ENCODE measurements around the gene NKX2-4. TPM values are rescaled to one million over a fixed set of nuclear protein-coding genes. Genes with fewer than 3 reads are reported as not detected.

Gene NKX2-4
- total RNA-seq, 1 donor: not detected

DNA sequence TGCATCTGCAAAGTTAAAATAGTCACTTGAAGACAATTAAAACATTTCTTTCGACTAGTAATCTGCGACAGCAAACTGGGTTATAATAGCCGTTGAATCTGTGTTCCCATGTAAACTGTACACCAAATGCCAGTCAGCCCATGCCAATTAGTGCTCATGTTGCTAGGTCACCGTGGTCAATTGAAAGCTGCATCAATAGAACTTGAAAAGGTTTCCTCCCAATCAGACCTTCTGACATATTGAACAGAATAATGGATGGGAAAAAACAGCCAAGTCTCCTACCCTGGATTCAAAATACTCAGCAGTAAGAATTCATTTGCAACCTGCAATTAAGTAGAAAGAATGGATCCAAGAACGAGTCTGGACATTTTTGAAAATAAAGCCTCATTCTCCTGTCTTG is 11.2 kb downstream of the NKX2-4 start:
- H2AFZ ChIP-seq (ENCODE audit: low read length): no peak overlapping the region
- no peaks in the 10 kb centered on the region for H3K4me1 ChIP-seq (ENCODE audit: insufficient read depth, low read length)
- H3K36me3 ChIP-seq (ENCODE audit: insufficient read depth, low read length): peaks cover 50% of the 10 kb centered on the region
- no peak overlapping the region for H3K4me2 ChIP-seq (ENCODE audit: insufficient read depth, low read length)
- DNase-seq (ENCODE audit: insufficient read length, low spot score, missing footprints): no peak
- no peaks in the 10 kb centered on the region for H4K20me1 ChIP-seq (ENCODE audit: insufficient read depth, low read length)
- H3K4me3 ChIP-seq (ENCODE audit: insufficient read depth, low read length): no peak overlapping the region
- no peaks in the 10 kb centered on the region for H3K9me3 ChIP-seq (ENCODE audit: low read depth, low read length)
- no peaks in the 10 kb centered on the region for H3K79me2 ChIP-seq (ENCODE audit: insufficient read depth, low read length)
- TF ChIP-seq, protein P1, sequence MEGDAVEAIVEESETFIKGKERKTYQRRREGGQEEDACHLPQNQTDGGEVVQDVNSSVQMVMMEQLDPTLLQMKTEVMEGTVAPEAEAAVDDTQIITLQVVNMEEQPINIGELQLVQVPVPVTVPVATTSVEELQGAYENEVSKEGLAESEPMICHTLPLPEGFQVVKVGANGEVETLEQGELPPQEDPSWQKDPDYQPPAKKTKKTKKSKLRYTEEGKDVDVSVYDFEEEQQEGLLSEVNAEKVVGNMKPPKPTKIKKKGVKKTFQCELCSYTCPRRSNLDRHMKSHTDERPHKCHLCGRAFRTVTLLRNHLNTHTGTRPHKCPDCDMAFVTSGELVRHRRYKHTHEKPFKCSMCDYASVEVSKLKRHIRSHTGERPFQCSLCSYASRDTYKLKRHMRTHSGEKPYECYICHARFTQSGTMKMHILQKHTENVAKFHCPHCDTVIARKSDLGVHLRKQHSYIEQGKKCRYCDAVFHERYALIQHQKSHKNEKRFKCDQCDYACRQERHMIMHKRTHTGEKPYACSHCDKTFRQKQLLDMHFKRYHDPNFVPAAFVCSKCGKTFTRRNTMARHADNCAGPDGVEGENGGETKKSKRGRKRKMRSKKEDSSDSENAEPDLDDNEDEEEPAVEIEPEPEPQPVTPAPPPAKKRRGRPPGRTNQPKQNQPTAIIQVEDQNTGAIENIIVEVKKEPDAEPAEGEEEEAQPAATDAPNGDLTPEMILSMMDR (IDR thresholded peaks at IDR 0.05; ENCODE audit: extremely low read depth, low read depth, low read length): no peak
- H3K27ac ChIP-seq (ENCODE audit: low read depth, low read length): no peak overlapping the region
- peaks cover 1% of the 10 kb centered on the region for H3K27me3 ChIP-seq (ENCODE audit: insufficient read depth, low read length)

DNA sequence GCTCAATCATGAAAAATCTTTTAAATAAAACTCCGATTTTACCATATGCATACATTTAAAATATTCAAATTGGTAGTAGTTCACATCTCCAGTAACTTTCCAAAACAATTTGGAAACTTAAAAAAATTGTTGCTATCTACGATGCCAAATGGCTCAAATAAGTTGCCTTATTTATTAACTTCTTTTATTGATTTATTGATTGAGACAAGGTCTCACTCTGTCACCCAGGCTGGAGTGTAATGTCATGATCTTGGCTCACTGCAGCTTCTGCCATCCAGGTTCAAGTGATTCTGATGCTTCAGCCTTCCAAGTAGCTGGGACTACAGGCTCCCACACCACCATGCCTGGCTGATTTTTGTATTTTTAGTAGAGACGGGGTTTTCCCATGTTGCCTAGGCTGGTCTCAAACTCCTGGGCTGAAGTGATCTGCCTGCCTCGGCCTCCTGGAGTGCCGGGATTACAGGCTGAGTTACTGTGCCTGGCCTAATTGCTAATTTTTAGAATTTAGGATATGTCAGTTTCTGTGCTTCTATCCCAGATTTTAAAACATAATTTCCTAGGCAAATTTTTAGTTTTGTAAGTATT is 12.9 kb downstream of the NKX2-4 start:
- H3K4me2 ChIP-seq (ENCODE audit: insufficient read depth, low read length): no peak overlapping the region
- TF ChIP-seq, protein P1 (IDR thresholded peaks at IDR 0.05; ENCODE audit: extremely low read depth, low read depth, low read length): no peak
- no peak overlapping the region for H3K4me3 ChIP-seq (ENCODE audit: insufficient read depth, low read length)
- H2AFZ ChIP-seq (ENCODE audit: low read length): no peak overlapping the region
- no peaks in the 10 kb centered on the region for H3K9me3 ChIP-seq (ENCODE audit: low read depth, low read length)
- H4K20me1 ChIP-seq (ENCODE audit: insufficient read depth, low read length): no peaks in the 10 kb centered on the region
- peaks cover 40% of the 10 kb centered on the region for H3K36me3 ChIP-seq (ENCODE audit: insufficient read depth, low read length)
- no peaks in the 10 kb centered on the region for H3K4me1 ChIP-seq (ENCODE audit: insufficient read depth, low read length)
- H3K79me2 ChIP-seq (ENCODE audit: insufficient read depth, low read length): peaks cover 2% of the 10 kb centered on the region
- no peak overlapping the region for H3K27ac ChIP-seq (ENCODE audit: low read depth, low read length)
- H3K27me3 ChIP-seq (ENCODE audit: insufficient read depth, low read length): no peaks in the 10 kb centered on the region
- no peak for DNase-seq (ENCODE audit: insufficient read length, low spot score, missing footprints)

DNA sequence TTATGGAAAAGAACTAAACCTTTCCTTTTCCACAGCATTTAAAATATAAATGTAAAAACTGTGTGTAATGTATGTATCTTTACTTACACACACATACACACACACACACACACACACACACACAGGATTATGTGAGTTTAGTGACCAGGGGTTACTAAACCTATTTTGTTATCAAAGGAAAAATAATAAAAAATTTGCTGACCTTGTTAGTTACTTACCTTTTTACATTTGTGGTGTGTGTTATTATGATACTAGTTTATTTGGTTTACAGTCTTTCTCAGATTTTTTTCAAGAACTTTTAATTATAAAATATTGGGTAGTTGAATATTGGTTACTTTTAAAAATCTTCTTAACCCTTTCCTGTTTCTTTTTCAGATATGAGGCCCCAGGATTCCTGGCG is 15.7 kb downstream of the NKX2-4 start:
- Histone ChIP-seq H3K4me1 (ENCODE audit: insufficient read depth, low read length) (no peaks in the 10 kb centered on the region), H3K27me3 (ENCODE audit: insufficient read depth, low read length) (no peaks in the 10 kb centered on the region), H3K4me2 (ENCODE audit: insufficient read depth, low read length) (no peak overlapping the region), H3K9me3 (ENCODE audit: low read depth, low read length) (no peaks in the 10 kb centered on the region), H3K4me3 (ENCODE audit: insufficient read depth, low read length) (no peak overlapping the region), H3K79me2 (ENCODE audit: insufficient read depth, low read length) (peaks cover 15% of the 10 kb centered on the region), H2AFZ (ENCODE audit: low read length) (no peak overlapping the region), H3K36me3 (ENCODE audit: insufficient read depth, low read length) (peaks cover 26% of the 10 kb centered on the region), H4K20me1 (ENCODE audit: insufficient read depth, low read length) (peaks cover 8% of the 10 kb centered on the region), H3K27ac (ENCODE audit: low read depth, low read length) (no peak overlapping the region)
- TF ChIP-seq, protein P1 (IDR thresholded peaks at IDR 0.05; ENCODE audit: extremely low read depth, low read depth, low read length): no peak
- DNase-seq (ENCODE audit: insufficient read length, low spot score, missing footprints): no peak

DNA sequence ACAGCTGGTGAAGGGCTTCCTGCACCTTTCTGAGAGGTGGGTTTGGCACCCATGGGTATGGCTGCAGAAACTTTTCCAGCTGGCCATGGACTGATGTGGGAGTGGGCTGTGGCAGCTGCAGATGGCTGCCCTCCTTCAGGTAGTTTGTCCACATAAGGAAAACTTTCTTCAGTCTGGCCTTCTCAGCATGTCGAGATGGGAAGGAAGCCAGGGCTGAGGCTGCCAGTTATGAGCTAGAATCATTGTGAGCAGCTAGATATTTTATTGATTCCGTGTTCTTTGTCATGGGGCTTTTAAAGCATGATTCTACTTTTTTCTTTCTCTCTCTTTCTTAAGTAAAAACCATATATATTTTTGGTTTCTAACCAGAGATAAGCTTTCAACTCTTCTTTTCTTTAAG is 16.6 kb downstream of the NKX2-4 start:
- H2AFZ ChIP-seq (ENCODE audit: low read length): no peak overlapping the region
- H3K36me3 ChIP-seq (ENCODE audit: insufficient read depth, low read length): peaks cover 17% of the 10 kb centered on the region
- no peaks in the 10 kb centered on the region for H3K27me3 ChIP-seq (ENCODE audit: insufficient read depth, low read length)
- DNase-seq (ENCODE audit: insufficient read length, low spot score, missing footprints): no peak
- no peak overlapping the region for H3K27ac ChIP-seq (ENCODE audit: low read depth, low read length)
- H3K4me2 ChIP-seq (ENCODE audit: insufficient read depth, low read length): no peak overlapping the region
- H3K4me3 ChIP-seq (ENCODE audit: insufficient read depth, low read length): no peak overlapping the region
- peaks cover 21% of the 10 kb centered on the region for H3K79me2 ChIP-seq (ENCODE audit: insufficient read depth, low read length)
- no peaks in the 10 kb centered on the region for H3K4me1 ChIP-seq (ENCODE audit: insufficient read depth, low read length)
- TF ChIP-seq, protein P1 (IDR thresholded peaks at IDR 0.05; ENCODE audit: extremely low read depth, low read depth, low read length): no peak
- H4K20me1 ChIP-seq (ENCODE audit: insufficient read depth, low read length): peaks cover 11% of the 10 kb centered on the region
- no peaks in the 10 kb centered on the region for H3K9me3 ChIP-seq (ENCODE audit: low read depth, low read length)

Measured in osteoblast (primary cell).